Calu3 (cell line): ENCODE results near the gene TMEM98. TPM values are rescaled to one million over a fixed set of nuclear protein-coding genes. Genes with fewer than 3 reads are reported as not detected.
"Not testable (repeated sequence)": the region's sequence is repeated elsewhere in the genome, so short reads cannot be mapped to it uniquely, and the experiment has no call there.

Source experiments
- BruUV-seq: library from RNA; stranded (reverse); fragments of 400-500 nt; replicated peaks from 2 replicates; lab custom pipeline; 2021; lab: Mats Ljungman, UMichigan
- CTCF ChIA-PET: fragments of 300-600 bp; sonication (Branson Sonifier 250); formaldehyde crosslinking; loops from one replicate; lab custom pipeline; 2022; ENCODE audit warnings: antibody characterized with exemption; lab: Charles Lee
- DNase-seq: peaks from one replicate; pipeline ENCODE4 v3.0.0; 2022
- H3K27ac Mint-ChIP-seq: one replicate; pipeline ENCODE4 v1.8.0; 2022; ENCODE audit warnings: mixed read lengths; ENCODE audit not compliant: unreplicated experiment
- H3K27me3 Mint-ChIP-seq: one replicate; pipeline ENCODE4 v1.8.0; 2022; ENCODE audit warnings: mixed read lengths; ENCODE audit not compliant: unreplicated experiment
- H3K36me3 Mint-ChIP-seq: one replicate; pipeline ENCODE4 v1.8.0; 2022; ENCODE audit warnings: mild to moderate bottlenecking, moderate library complexity, mixed read lengths; ENCODE audit not compliant: insufficient read depth, unreplicated experiment
- H3K4me1 Mint-ChIP-seq: one replicate; pipeline ENCODE4 v1.8.0; 2022; ENCODE audit warnings: mild to moderate bottlenecking, low read depth, mixed read lengths; ENCODE audit not compliant: unreplicated experiment
- H3K4me3 Mint-ChIP-seq: one replicate; pipeline ENCODE4 v1.8.0; 2022; ENCODE audit warnings: mild to moderate bottlenecking, low read depth, moderate library complexity, mixed read lengths; ENCODE audit not compliant: unreplicated experiment
- H3K9me3 Mint-ChIP-seq: one replicate; pipeline ENCODE4 v1.8.0; 2022; ENCODE audit warnings: low read depth, mixed read lengths; ENCODE audit not compliant: unreplicated experiment
- CTCF ChIP-seq: fragments of 200-600 bp; IDR thresholded peaks from one replicate; pipeline ENCODE4 v1.8.0; 2022; ENCODE audit warnings: antibody characterized with exemption; ENCODE audit not compliant: unreplicated experiment
- intact Hi-C: fragments of 100-400 bp; cut with micrococcal nuclease; formaldehyde crosslinking; loops from one replicate; pipeline ENCODE4 v1.10.0; 2022; ENCODE audit not compliant: unreplicated experiment
- total RNA-seq: library from RNA; stranded (reverse); gene quantifications from 2 replicates; pipeline ENCODE4 v1.2.3, GENCODE V29; 2022

TMEM98 gene
- total RNA-seq, 1 experiment from 2014 or later, result 2.1 TPM

GRCh38 chr17:32962320-32962711 is 34.4 kb downstream of the TMEM98 start:
- no peak for TF ChIP-seq CTCF
- Mint-ChIP-seq H3K9me3 (no peaks in the 10 kb centered on the region), H3K4me3 (no peak overlapping the region), H3K4me1 (no peaks in the 10 kb centered on the region), H3K36me3 (no peaks in the 10 kb centered on the region), H3K27me3 (peaks cover 47% of the 10 kb centered on the region), H3K27ac (no peak overlapping the region)
- DNase-seq, result no peak
- intact Hi-C loops, result no loop called here
- CTCF ChIA-PET, result no interaction called here
- no TSS peak for BruUV-seq

- no peak overlapping the region for H3K4me3 Mint-ChIP-seq
- BruUV-seq, result no TSS peak
- no peak for TF ChIP-seq CTCF
- H3K36me3 Mint-ChIP-seq, result no peaks in the 10 kb centered on the region
- intact Hi-C loops, result no loop called here
- H3K9me3 Mint-ChIP-seq, result no peaks in the 10 kb centered on the region
- DNase-seq, result no peak
- CTCF ChIA-PET, result no interaction called here
- no peaks in the 10 kb centered on the region for H3K4me1 Mint-ChIP-seq
- H3K27me3 Mint-ChIP-seq, result peaks cover 50% of the 10 kb centered on the region
- H3K27ac Mint-ChIP-seq, result no peak overlapping the region
Measured at GRCh38 chr17:32964541-32964940, 36.6 kb downstream of the TMEM98 start.

GRCh38 chr17:32969231-32969630 is 41.3 kb downstream of the TMEM98 start:
- H3K27ac Mint-ChIP-seq, H3K9me3 Mint-ChIP-seq, BruUV-seq, intact Hi-C loops, CTCF ChIA-PET, DNase-seq, H3K4me1 Mint-ChIP-seq, H3K36me3 Mint-ChIP-seq, H3K4me3 Mint-ChIP-seq: not testable (repeated sequence)
- H3K27me3 Mint-ChIP-seq, result peaks cover 50% of the 10 kb centered on the region

- H3K27ac Mint-ChIP-seq, result no peak overlapping the region
- H3K4me3 Mint-ChIP-seq, result no peak overlapping the region
- peaks cover 45% of the 10 kb centered on the region for H3K27me3 Mint-ChIP-seq
- CTCF ChIA-PET, result no interaction called here
- no peaks in the 10 kb centered on the region for H3K9me3 Mint-ChIP-seq
- intact Hi-C loops, result no loop called here
- no TSS peak for BruUV-seq
- H3K36me3 Mint-ChIP-seq, result no peaks in the 10 kb centered on the region
- DNase-seq, result no peak
- no peak for TF ChIP-seq CTCF
- H3K4me1 Mint-ChIP-seq, result no peaks in the 10 kb centered on the region
Measured at GRCh38 chr17:32970281-32970680, 42.3 kb downstream of the TMEM98 start.

GRCh38 chr17:32971171-32971570 is 43.2 kb downstream of the TMEM98 start:
- CTCF ChIA-PET, result no interaction called here
- no peak for TF ChIP-seq CTCF
- H3K27ac Mint-ChIP-seq, result no peak overlapping the region
- H3K4me1 Mint-ChIP-seq, result no peaks in the 10 kb centered on the region
- BruUV-seq, result no TSS peak
- DNase-seq, result no peak
- intact Hi-C loops, result no loop called here
- H3K4me3 Mint-ChIP-seq, result no peak overlapping the region
- H3K27me3 Mint-ChIP-seq, result peaks cover 36% of the 10 kb centered on the region
- no peaks in the 10 kb centered on the region for H3K36me3 Mint-ChIP-seq
- no peaks in the 10 kb centered on the region for H3K9me3 Mint-ChIP-seq
